ENCODE data around the gene FPR2. TPM values are rescaled to one million over a fixed set of nuclear protein-coding genes. Genes with fewer than 3 reads are reported as not detected.

FPR2 gene
- total RNA-seq, 2 experiments from 2014 or later: not detected

GRCh38 chr19:51793994-51794393 is 33.0 kb downstream of the FPR2 start:
- no TSS peak for BruUV-seq (replicated peaks)
- Histone ChIP-seq H3K9me3 (ENCODE audit: low read length) (no peaks in the 10 kb centered on the region), H3K79me2 (ENCODE audit: insufficient read depth, low read depth, low read length) (no peaks in the 10 kb centered on the region), H3K27ac (ENCODE audit: low read depth, low read length, poor library complexity, severe bottlenecking) (no peak overlapping the region), H3K4me3 (ENCODE audit: low read depth, low read length, poor library complexity, severe bottlenecking) (no peak overlapping the region), H3K4me1 (ENCODE audit: insufficient read depth, low read length, poor library complexity, severe bottlenecking) (no peaks in the 10 kb centered on the region), H3K9me2 (ENCODE audit: insufficient read depth, low read length) (no peaks in the 10 kb centered on the region), H3K4me2 (ENCODE audit: low read length) (no peak overlapping the region), H4K20me1 (ENCODE audit: insufficient read depth, low read length) (no peaks in the 10 kb centered on the region), H2AFZ (ENCODE audit: low read length) (no peak overlapping the region), H3K36me3 (ENCODE audit: insufficient read depth, low read length) (no peaks in the 10 kb centered on the region)
- POLR2A ChIA-PET: no interaction called here
- CTCF ChIA-PET (ENCODE audit: unreplicated experiment): no interaction called here
- DNase-seq (ENCODE audit: low spot score): no peak
- intact Hi-C loops (cut with micrococcal nuclease; ENCODE audit: unreplicated experiment): no loop called here
- no peak for TF ChIP-seq EZH2phosphoT487 (IDR thresholded peaks at IDR 0.05; ENCODE audit: borderline replicate concordance, low read depth, low read length)
- TF ChIP-seq CTCF (conservative IDR thresholded peaks at IDR 0.05; ENCODE audit: low read length): no peak

- CTCF ChIA-PET (ENCODE audit: unreplicated experiment): no interaction called here
- no peaks in the 10 kb centered on the region for H3K36me3 ChIP-seq (ENCODE audit: insufficient read depth, low read length)
- POLR2A ChIA-PET: no interaction called here
- BruUV-seq (replicated peaks): no TSS peak
- no peaks in the 10 kb centered on the region for H4K20me1 ChIP-seq (ENCODE audit: insufficient read depth, low read length)
- H3K4me2 ChIP-seq (ENCODE audit: low read length): no peak within 1 kb of the TSS
- H2AFZ ChIP-seq (ENCODE audit: low read length): no peak within 1 kb of the TSS
- H3K79me2 ChIP-seq (ENCODE audit: insufficient read depth, low read depth, low read length): no peaks in the 10 kb centered on the region
- H3K4me1 ChIP-seq (ENCODE audit: insufficient read depth, low read length, poor library complexity, severe bottlenecking): no peaks in the 10 kb centered on the region
- no peak within 1 kb of the TSS for H3K27ac ChIP-seq (ENCODE audit: low read depth, low read length, poor library complexity, severe bottlenecking)
- no peak within 1 kb of the TSS for H3K4me3 ChIP-seq (ENCODE audit: low read depth, low read length, poor library complexity, severe bottlenecking)
- intact Hi-C loops (cut with micrococcal nuclease; ENCODE audit: unreplicated experiment): no loop called here
- no peaks in the 10 kb centered on the region for H3K9me3 ChIP-seq (ENCODE audit: low read length)
- no peak for DNase-seq (ENCODE audit: low spot score)
- no peaks in the 10 kb centered on the region for H3K9me2 ChIP-seq (ENCODE audit: insufficient read depth, low read length)
- TF ChIP-seq EZH2phosphoT487 (IDR thresholded peaks at IDR 0.05; ENCODE audit: borderline replicate concordance, low read depth, low read length) (no peak), CTCF (conservative IDR thresholded peaks at IDR 0.05; ENCODE audit: low read length) (no peak)
Observed at GRCh38 chr19:51794885-51795490, 34.0 kb downstream of the FPR2 start, which contains the start of gene FPR3. FPR3 (plus strand) TSS chr19:51795157; CDS start chr19:51823749, 28,592 bp downstream.

- H2AFZ ChIP-seq (ENCODE audit: low read length): no peak overlapping the region
- H3K4me1 ChIP-seq (ENCODE audit: insufficient read depth, low read length, poor library complexity, severe bottlenecking): no peaks in the 10 kb centered on the region
- H3K4me3 ChIP-seq (ENCODE audit: low read depth, low read length, poor library complexity, severe bottlenecking): no peak overlapping the region
- H3K27ac ChIP-seq (ENCODE audit: low read depth, low read length, poor library complexity, severe bottlenecking): no peak overlapping the region
- intact Hi-C loops (cut with micrococcal nuclease; ENCODE audit: unreplicated experiment): no loop called here
- no TSS peak for BruUV-seq (replicated peaks)
- no peaks in the 10 kb centered on the region for H4K20me1 ChIP-seq (ENCODE audit: insufficient read depth, low read length)
- no peaks in the 10 kb centered on the region for H3K36me3 ChIP-seq (ENCODE audit: insufficient read depth, low read length)
- no peak overlapping the region for H3K4me2 ChIP-seq (ENCODE audit: low read length)
- no peak for DNase-seq (ENCODE audit: low spot score)
- CTCF ChIA-PET (ENCODE audit: unreplicated experiment): no interaction called here
- TF ChIP-seq CTCF (conservative IDR thresholded peaks at IDR 0.05; ENCODE audit: low read length): no peak
- no peaks in the 10 kb centered on the region for H3K79me2 ChIP-seq (ENCODE audit: insufficient read depth, low read depth, low read length)
- POLR2A ChIA-PET: no interaction called here
- no peaks in the 10 kb centered on the region for H3K9me2 ChIP-seq (ENCODE audit: insufficient read depth, low read length)
- H3K9me3 ChIP-seq (ENCODE audit: low read length): no peaks in the 10 kb centered on the region
Observed at GRCh38 chr19:51796195-51796679, 35.3 kb downstream of the FPR2 start.
